Left lung (tissue), 14 donors: ENCODE data around the gene CHMP6. TPM values are rescaled to one million over a fixed set of nuclear protein-coding genes. Genes with fewer than 3 reads are reported as not detected.
A peak's percentile ranks its signal among the peaks of the same experiment; 100 is the strongest.

ENCODE experiments used
- ATAC-seq: fragments of 200-7000 bp; cut with Tn5 transposase; one replicate; pipeline ENCODE4 v1.9.1; 2020; ENCODE audit warnings: moderate library complexity
- DNase-seq, 4 donors: peaks; one replicate each; pipeline ENCODE4 v3.0.0-alpha.2; 2013 to 2020
- H3K27ac ChIP-seq, 2 donors: fragments of 200-600 bp; sonication (generic) in 1 of 2; one replicate each; pipeline versions ENCODE4 v1.5.0 to v1.8.0; 2020 to 2021
- H3K27me3 ChIP-seq, 2 donors: fragments of 200-600 bp; sonication (generic) in 1 of 2; one replicate each; pipeline versions ENCODE4 v1.5.0 to v1.8.0; 2020 to 2021
- H3K36me3 ChIP-seq, 2 donors: fragments of 200-600 bp; sonication (generic) in 1 of 2; one replicate each; pipeline versions ENCODE4 v1.5.0 to v1.8.0; 2020 to 2021
- H3K4me1 ChIP-seq, 2 donors: fragments of 200-600 bp; one replicate each; pipeline ENCODE4 v1.8.0; 2021
- H3K4me3 ChIP-seq, 2 donors: fragments of 200-600 bp; sonication (generic) in 1 of 2; one replicate each; pipeline versions ENCODE4 v1.5.0 to v1.8.0; 2020 to 2021; ENCODE audit warnings: mild to moderate bottlenecking in 1 of 2
- H3K9me3 ChIP-seq, 2 donors: fragments of 200-600 bp; sonication (generic) in 1 of 2; one replicate each; pipeline versions ENCODE4 v1.5.0 to v1.8.0; 2020 to 2021
- intact Hi-C, 2 donors: fragments of 100-400 bp; cut with DNase I; formaldehyde crosslinking; loops; one replicate each; pipeline versions ENCODE4 v1.11.2 to v1.14.2; 2022
- long read RNA-seq, 12 donors: library from polyadenylated mRNA in 2 of 12; unstranded in 2 of 12; transcript quantifications; one replicate each; pipeline ENCODE4 v2.0.0 and lab custom pipeline, GENCODE V29; 2019 to 2026
- polyA plus RNA-seq, 6 donors: library from polyadenylated mRNA; unstranded; fragments of 120-200 nt; gene quantifications; one replicate each; pipeline ENCODE4 v1.2.1, GENCODE V29; 2013; ENCODE audit not compliant: insufficient read length in 6 of 6
- total RNA-seq, 2 donors: library from RNA; stranded (reverse); fragmentation: NEBNext Ultra II Directional; extraction: Animal tissue kit (Norgen Biotek cat#: 25700); gene quantifications; one replicate each; pipeline ENCODE4 v1.2.1, GENCODE V29; 2021
- TF ChIP-seq, protein P1 (sequence below), 2 donors: fragments of 200-600 bp; sonication (generic) in 1 of 2; IDR thresholded peaks; one replicate each; pipeline versions ENCODE4 v1.5.0 to v1.8.0; 2021; ENCODE audit warnings: antibody characterized with exemption in 2 of 2
- donor health status: DM: no; HTN: yes; CAD: no.
- donor health status: DM: no; HTN: no; CAD: no.

The CHMP6 gene
- 10 to 100 TPM; 28.2 to 32.7 TPM for total RNA-seq
- 10 to 100 TPM; 24.1 to 29.9 (median 28.3) TPM for polyA plus RNA-seq
- long read RNA-seq, donor 1, transcript CHMP6-201 (8 exons, 1,664 nt): major isoform, 28 of 28 reads
- long read RNA-seq, donor 1, partial matches to known transcripts: 0 of 28 reads
- long read RNA-seq, donor 1, other reads (novel, unspliced or antisense): 0 of 28 reads
- long read RNA-seq, donor 2, transcript CHMP6-201 (8 exons, 1,664 nt): major isoform, 24 of 24 reads
- long read RNA-seq, donor 2, partial matches to known transcripts: 0 of 24 reads
- long read RNA-seq, donor 2, other reads (novel, unspliced or antisense): 0 of 24 reads
- long read RNA-seq, donor 3, transcript CHMP6-201 (8 exons, 1,664 nt): major isoform, 21 of 21 reads
- long read RNA-seq, donor 3, partial matches to known transcripts: 0 of 21 reads
- long read RNA-seq, donor 3, other reads (novel, unspliced or antisense): 0 of 21 reads
- long read RNA-seq, donor 4, transcript CHMP6-201 (8 exons, 1,664 nt): major isoform, 39 of 41 reads
- long read RNA-seq, donor 4, partial matches to known transcripts: 0 of 41 reads
- long read RNA-seq, donor 4, other reads (novel, unspliced or antisense): 2 of 41 reads
- long read RNA-seq, donor 5, transcript CHMP6-201 (8 exons, 1,664 nt): major isoform, 17 of 17 reads
- long read RNA-seq, donor 5, partial matches to known transcripts: 0 of 17 reads
- long read RNA-seq, donor 5, other reads (novel, unspliced or antisense): 0 of 17 reads
- long read RNA-seq, donor 6, transcript CHMP6-201 (8 exons, 1,664 nt): major isoform, 30 of 30 reads
- long read RNA-seq, donor 6, partial matches to known transcripts: 0 of 30 reads
- long read RNA-seq, donor 6, other reads (novel, unspliced or antisense): 0 of 30 reads
- long read RNA-seq, donor 7, transcript CHMP6-201 (8 exons, 1,664 nt): major isoform, 11 of 11 reads
- long read RNA-seq, donor 7, partial matches to known transcripts: 0 of 11 reads
- long read RNA-seq, donor 7, other reads (novel, unspliced or antisense): 0 of 11 reads
- long read RNA-seq, donor 8, transcript CHMP6-201 (8 exons, 1,664 nt): major isoform, 14 of 14 reads
- long read RNA-seq, donor 8, partial matches to known transcripts: 0 of 14 reads
- long read RNA-seq, donor 8, other reads (novel, unspliced or antisense): 0 of 14 reads
- long read RNA-seq, donor 9: 0 reads
- long read RNA-seq, donor 10, transcript CHMP6-201 (8 exons, 1,664 nt): major isoform, 68 of 73 reads
- long read RNA-seq, donor 10, partial matches to known transcripts: 2 of 73 reads
- long read RNA-seq, donor 10, other reads (novel, unspliced or antisense): 3 of 73 reads
- long read RNA-seq, donor 11: 0 reads
- long read RNA-seq, donor 12, transcript CHMP6-201 (8 exons, 1,664 nt): major isoform, 18 of 18 reads
- long read RNA-seq, donor 12, partial matches to known transcripts: 0 of 18 reads
- long read RNA-seq, donor 12, other reads (novel, unspliced or antisense): 0 of 18 reads

DNA sequence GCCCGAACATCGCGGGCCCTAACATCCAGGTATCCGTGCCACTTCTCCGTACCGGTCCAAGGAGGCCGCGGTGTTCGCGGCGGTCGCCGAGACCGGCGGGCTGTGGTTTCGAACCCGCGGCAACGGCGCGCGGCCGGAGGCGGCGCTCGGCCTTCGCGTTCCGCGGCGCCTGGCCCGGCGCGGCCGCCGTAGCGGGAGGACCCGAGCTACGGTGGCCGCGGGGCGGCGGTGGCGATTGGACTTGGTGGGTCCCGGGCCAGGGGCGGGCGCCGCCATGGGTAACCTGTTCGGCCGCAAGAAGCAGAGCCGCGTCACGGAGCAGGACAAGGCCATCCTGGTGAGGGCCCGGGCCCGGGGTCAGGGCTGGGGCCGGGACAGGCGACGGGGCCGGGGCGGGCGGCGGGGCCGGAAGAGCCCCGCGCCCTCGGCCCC, at the start of gene CHMP6:
TSS of gene CHMP6 (plus strand) at position 197 of the 432 bp plus-strand sequence. CDS start at position 275, 78 bp downstream.
- TF ChIP-seq, protein P1, sequence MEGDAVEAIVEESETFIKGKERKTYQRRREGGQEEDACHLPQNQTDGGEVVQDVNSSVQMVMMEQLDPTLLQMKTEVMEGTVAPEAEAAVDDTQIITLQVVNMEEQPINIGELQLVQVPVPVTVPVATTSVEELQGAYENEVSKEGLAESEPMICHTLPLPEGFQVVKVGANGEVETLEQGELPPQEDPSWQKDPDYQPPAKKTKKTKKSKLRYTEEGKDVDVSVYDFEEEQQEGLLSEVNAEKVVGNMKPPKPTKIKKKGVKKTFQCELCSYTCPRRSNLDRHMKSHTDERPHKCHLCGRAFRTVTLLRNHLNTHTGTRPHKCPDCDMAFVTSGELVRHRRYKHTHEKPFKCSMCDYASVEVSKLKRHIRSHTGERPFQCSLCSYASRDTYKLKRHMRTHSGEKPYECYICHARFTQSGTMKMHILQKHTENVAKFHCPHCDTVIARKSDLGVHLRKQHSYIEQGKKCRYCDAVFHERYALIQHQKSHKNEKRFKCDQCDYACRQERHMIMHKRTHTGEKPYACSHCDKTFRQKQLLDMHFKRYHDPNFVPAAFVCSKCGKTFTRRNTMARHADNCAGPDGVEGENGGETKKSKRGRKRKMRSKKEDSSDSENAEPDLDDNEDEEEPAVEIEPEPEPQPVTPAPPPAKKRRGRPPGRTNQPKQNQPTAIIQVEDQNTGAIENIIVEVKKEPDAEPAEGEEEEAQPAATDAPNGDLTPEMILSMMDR (IDR thresholded peaks at IDR 0.05): no peak
- DNase-seq (peak; percentile 74 to 93 (median 80)), ATAC-seq (peak; percentile 62)
- peak within 1 kb of the TSS; percentile 33 to 67 for H3K27ac ChIP-seq
- peak within 1 kb of the TSS; percentile 70 to 86 for H3K4me3 ChIP-seq
- H3K9me3 ChIP-seq: no peaks in the 10 kb centered on the region
- intact Hi-C loops: no loop called here
- peaks cover 0 to 19% of the 10 kb centered on the region in 2 donors for H3K36me3 ChIP-seq
- peaks cover 15 to 45% of the 10 kb centered on the region in 2 donors for H3K4me1 ChIP-seq
- no peaks in the 10 kb centered on the region for H3K27me3 ChIP-seq

DNA sequence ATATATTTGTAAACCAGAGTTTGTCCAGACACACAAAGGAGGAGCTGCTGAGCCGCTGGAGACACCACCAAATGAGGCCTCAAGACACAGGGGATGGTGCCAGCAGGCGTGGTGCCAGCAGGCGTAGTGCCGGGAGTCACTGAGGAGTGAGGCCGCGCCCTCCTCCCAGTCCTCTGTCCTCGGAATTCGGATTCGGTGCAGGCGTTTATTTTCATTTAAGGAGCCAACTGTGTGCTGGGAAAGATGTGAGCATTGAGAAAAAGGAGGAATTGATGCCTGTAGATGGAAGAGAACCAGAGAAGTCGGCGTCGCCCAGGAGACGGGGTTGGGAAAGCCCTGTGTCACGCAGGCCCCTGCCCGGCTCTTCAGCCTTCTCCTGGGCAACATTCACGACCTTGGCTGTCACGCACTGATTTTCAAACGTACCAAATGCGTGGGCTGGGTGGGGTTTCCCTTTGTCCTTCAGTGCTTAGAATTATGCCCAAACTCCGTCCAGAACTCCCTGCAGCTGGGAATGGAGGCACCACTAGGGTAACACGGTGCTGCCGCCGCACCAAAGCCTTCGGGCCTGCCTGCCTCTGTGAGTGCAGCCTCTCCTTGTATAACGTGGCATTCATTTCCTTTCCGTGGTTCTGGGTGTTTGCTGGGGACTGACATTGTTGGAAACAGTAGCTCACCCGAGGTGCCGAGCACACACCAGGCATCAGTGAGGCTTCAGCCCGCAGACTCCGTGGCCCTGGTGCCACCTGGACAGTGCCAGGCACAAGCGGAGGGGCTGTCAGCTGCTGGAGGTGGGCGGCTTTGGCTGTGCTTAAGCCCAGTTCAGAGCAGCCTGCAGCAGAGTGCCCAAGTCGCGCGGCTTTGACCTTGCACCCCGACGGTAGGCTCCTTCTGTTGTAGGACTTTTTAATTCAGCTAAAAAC, 49.0 kb upstream of the CHMP6 start:
- H3K4me1 ChIP-seq: peaks cover 6 to 40% of the 10 kb centered on the region in 2 donors
- no peaks in the 10 kb centered on the region for H3K9me3 ChIP-seq
- TF ChIP-seq, protein P1 (IDR thresholded peaks at IDR 0.05): no peak
- no peaks in the 10 kb centered on the region for H3K27me3 ChIP-seq
- peak overlapping the region in 1 of 2 donors; percentile 47 for H3K27ac ChIP-seq
- peaks cover 0 to 39% of the 10 kb centered on the region in 2 donors for H3K36me3 ChIP-seq
- no peak overlapping the region for H3K4me3 ChIP-seq
- intact Hi-C loops: no loop called here
- ATAC-seq (peak; percentile 72), DNase-seq (peak; percentile 71 to 97 (median 88))

DNA sequence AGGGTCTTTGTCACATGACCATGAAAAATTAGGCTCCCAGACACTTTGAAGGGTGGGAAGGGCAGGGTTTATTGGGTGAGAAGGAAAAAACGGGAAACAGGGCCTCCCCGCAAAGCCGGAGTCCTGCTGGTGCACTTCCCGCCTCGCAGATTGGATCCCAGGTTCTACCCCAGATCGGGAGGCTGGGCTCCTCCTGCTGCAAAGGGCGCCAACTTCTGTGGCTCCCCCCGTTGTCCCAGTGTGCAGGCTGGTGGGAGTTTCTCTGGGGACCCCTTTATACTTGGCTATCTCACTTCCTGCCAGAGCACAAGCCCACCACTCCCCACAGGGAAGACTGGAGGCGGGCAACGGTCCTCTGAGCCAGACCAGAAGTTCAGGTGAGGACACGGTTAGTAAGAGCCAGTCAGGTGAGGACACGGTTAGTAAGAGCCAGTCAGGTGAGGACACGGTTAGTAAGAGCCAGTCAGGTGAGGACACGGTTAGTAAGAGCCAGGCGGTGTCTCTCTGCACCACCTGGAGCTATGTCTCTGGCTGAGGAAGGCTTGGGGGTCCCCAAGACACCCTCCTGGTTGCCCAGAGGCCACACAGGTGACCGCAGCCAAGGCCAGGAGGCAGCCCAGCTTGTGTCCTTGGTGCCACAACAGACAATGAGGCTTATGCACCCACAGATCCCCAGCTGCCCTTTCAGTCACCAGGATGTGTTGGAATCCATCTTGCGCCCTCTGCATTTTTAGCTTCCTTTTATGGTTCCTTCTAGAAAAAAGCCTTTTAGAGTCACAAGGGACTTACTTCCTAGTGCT, 48.1 kb upstream of the CHMP6 start:
- ATAC-seq (no peak), DNase-seq (peak in 2 of 4 donors; percentile 22 to 39)
- Histone ChIP-seq H3K4me3 (no peak overlapping the region), H3K27me3 (no peaks in the 10 kb centered on the region), H3K36me3 (peaks cover 0 to 46% of the 10 kb centered on the region in 2 donors), H3K27ac (no peak overlapping the region), H3K9me3 (no peaks in the 10 kb centered on the region), H3K4me1 (peaks cover 6 to 33% of the 10 kb centered on the region in 2 donors)
- intact Hi-C loops: no loop called here
- TF ChIP-seq, protein P1 (IDR thresholded peaks at IDR 0.05): no peak
